HFFc6 (cell line): Measurements from ENCODE around the gene CSMD2. TPM values are rescaled to one million over a fixed set of nuclear protein-coding genes. Genes with fewer than 3 reads are reported as not detected.

Experiments
- DNase-seq: peaks from one replicate; pipeline ENCODE4 v3.0.0-alpha.2; 2018
- H3K27ac Mint-ChIP-seq: 2 replicates; pipeline ENCODE4 v1.8.0; 2020; ENCODE audit warnings: mild to moderate bottlenecking, mixed read lengths
- H3K27me3 Mint-ChIP-seq: 2 replicates; pipeline ENCODE4 v1.8.0; 2021; ENCODE audit warnings: mild to moderate bottlenecking, moderate library complexity, mixed read lengths; ENCODE audit not compliant: insufficient read depth
- H3K36me3 Mint-ChIP-seq: 2 replicates; pipeline ENCODE4 v1.8.0; 2021; ENCODE audit warnings: low read depth, mixed read lengths
- H3K4me1 Mint-ChIP-seq: 2 replicates; pipeline ENCODE4 v1.8.0; 2020; ENCODE audit warnings: low read depth, mixed read lengths
- H3K4me3 Mint-ChIP-seq: 2 replicates; pipeline ENCODE4 v1.8.0; 2020; ENCODE audit warnings: mild to moderate bottlenecking, moderate library complexity, mixed read lengths
- H3K9me3 Mint-ChIP-seq: 2 replicates; pipeline ENCODE4 v1.8.0; 2020; ENCODE audit warnings: mild to moderate bottlenecking, mixed read lengths
- CTCF ChIP-seq: fragments of 200-600 bp; sonication (generic); IDR thresholded peaks from 2 replicates; pipeline ENCODE4 v1.5.0; 2021; ENCODE audit warnings: antibody characterized with exemption, mild to moderate bottlenecking
- total RNA-seq, 6 experiments: library from RNA; stranded (reverse); fragmentation: NEBNext Ultra II Directional; extraction: Animal tissue kit (Norgen Biotek cat#: 25700); gene quantifications; 2 replicates in 1 of 6; 3 replicates in 5 of 6; pipeline ENCODE4 v1.2.3, GENCODE V29; 2021

CSMD2 gene
- total RNA-seq, 6 experiments from 2014 or later: 0.77 to 3.2 (median 1.2) TPM

GRCh38 chr1:33742663-33743062 is 422.4 kb downstream of the CSMD2 start:
- TF ChIP-seq CTCF: no peak
- H3K36me3 Mint-ChIP-seq: no peaks in the 10 kb centered on the region
- H3K4me3 Mint-ChIP-seq: no peak overlapping the region
- no peaks in the 10 kb centered on the region; the same call in none of the 2 replicates for H3K27me3 Mint-ChIP-seq
- H3K27ac Mint-ChIP-seq: no peak overlapping the region
- peaks cover 16% of the 10 kb centered on the region for H3K9me3 Mint-ChIP-seq
- H3K4me1 Mint-ChIP-seq: no peaks in the 10 kb centered on the region
- no peak for DNase-seq

GRCh38 chr1:33741749-33742148 is 423.3 kb downstream of the CSMD2 start:
- no peak overlapping the region for H3K27ac Mint-ChIP-seq
- peaks cover 16% of the 10 kb centered on the region for H3K9me3 Mint-ChIP-seq
- no peaks in the 10 kb centered on the region for H3K4me1 Mint-ChIP-seq
- TF ChIP-seq CTCF: no peak
- no peaks in the 10 kb centered on the region; the same call in none of the 2 replicates for H3K27me3 Mint-ChIP-seq
- H3K36me3 Mint-ChIP-seq: no peaks in the 10 kb centered on the region
- no peak for DNase-seq
- no peak overlapping the region for H3K4me3 Mint-ChIP-seq

GRCh38 chr1:33740040-33740744 is 424.8 kb downstream of the CSMD2 start:
- Mint-ChIP-seq H3K4me3 (no peak overlapping the region), H3K27me3 (no peaks in the 10 kb centered on the region; the same call in none of the 2 replicates), H3K27ac (no peak overlapping the region), H3K4me1 (no peaks in the 10 kb centered on the region), H3K36me3 (no peaks in the 10 kb centered on the region), H3K9me3 (peaks cover 16% of the 10 kb centered on the region)
- no peak for TF ChIP-seq CTCF
- DNase-seq: no peak

GRCh38 chr1:33738976-33739375 is 426.1 kb downstream of the CSMD2 start:
- no peaks in the 10 kb centered on the region for H3K4me1 Mint-ChIP-seq
- H3K9me3 Mint-ChIP-seq: peaks cover 12% of the 10 kb centered on the region
- no peaks in the 10 kb centered on the region; the same call in 1 of the 2 replicates for H3K36me3 Mint-ChIP-seq
- H3K27me3 Mint-ChIP-seq: no peaks in the 10 kb centered on the region; the same call in none of the 2 replicates
- TF ChIP-seq CTCF: no peak
- no peak for DNase-seq
- H3K4me3 Mint-ChIP-seq: no peak overlapping the region
- H3K27ac Mint-ChIP-seq: no peak overlapping the region

- DNase-seq: no peak
- Mint-ChIP-seq H3K4me3 (no peak overlapping the region), H3K27ac (no peak overlapping the region), H3K27me3 (no peaks in the 10 kb centered on the region; the same call in none of the 2 replicates), H3K9me3 (peaks cover 10% of the 10 kb centered on the region), H3K4me1 (no peaks in the 10 kb centered on the region), H3K36me3 (no peaks in the 10 kb centered on the region; the same call in 1 of the 2 replicates)
- no peak for TF ChIP-seq CTCF
Observed at GRCh38 chr1:33738536-33738935, 426.5 kb downstream of the CSMD2 start.
